Skeletal muscle tissue (tissue), 4 donors: ENCODE measurements around the gene ANKS6. TPM values are rescaled to one million over a fixed set of nuclear protein-coding genes. Genes with fewer than 3 reads are reported as not detected.

Experiments
- H3K27ac ChIP-seq: one replicate; pipeline ENCODE4 v1.7.0; 2013; ENCODE audit warnings: mild to moderate bottlenecking, low read depth, low read length, inconsistent platforms
- H3K27me3 ChIP-seq, 3 donors: one replicate each; pipeline ENCODE4 v1.7.0; 2013; ENCODE audit warnings: low read length in 3 of 3; ENCODE audit not compliant: control insufficient read depth in 3 of 3, insufficient read depth in 3 of 3
- H3K36me3 ChIP-seq, 3 donors: one replicate each; pipeline ENCODE4 v1.7.0; 2013; ENCODE audit warnings: low read length in 3 of 3; ENCODE audit not compliant: control insufficient read depth in 3 of 3, insufficient read depth in 3 of 3
- H3K4me1 ChIP-seq, 3 donors: one replicate each; pipeline ENCODE4 v1.7.0; 2013; ENCODE audit warnings: low read length in 3 of 3, mild to moderate bottlenecking in 3 of 3; ENCODE audit not compliant: control insufficient read depth in 3 of 3, insufficient read depth in 3 of 3
- H3K4me3 ChIP-seq, 3 donors: one replicate each; pipeline ENCODE4 v1.7.0; 2013; ENCODE audit warnings: low read length in 3 of 3
- H3K9ac ChIP-seq, 3 donors: one replicate each; pipeline ENCODE4 v1.7.0; 2013; ENCODE audit warnings: low read length in 3 of 3, mild to moderate bottlenecking in 3 of 3, moderate library complexity in 2 of 3, low read depth in 1 of 3
- H3K9me3 ChIP-seq, 3 donors: one replicate each; pipeline ENCODE4 v1.7.0; 2013; ENCODE audit warnings: low read length in 3 of 3; ENCODE audit not compliant: control insufficient read depth in 3 of 3
- total RNA-seq: library from RNA; depleted of rRNA; stranded (reverse); fragments of >200 nt; gene quantifications from one replicate; pipeline ENCODE4 v1.2.3, GENCODE V29; 2014
- donor health status: Osteomylitis.

ANKS6 gene
- total RNA-seq, 1 donor from 2014 or later = 5.2 TPM

DNA sequence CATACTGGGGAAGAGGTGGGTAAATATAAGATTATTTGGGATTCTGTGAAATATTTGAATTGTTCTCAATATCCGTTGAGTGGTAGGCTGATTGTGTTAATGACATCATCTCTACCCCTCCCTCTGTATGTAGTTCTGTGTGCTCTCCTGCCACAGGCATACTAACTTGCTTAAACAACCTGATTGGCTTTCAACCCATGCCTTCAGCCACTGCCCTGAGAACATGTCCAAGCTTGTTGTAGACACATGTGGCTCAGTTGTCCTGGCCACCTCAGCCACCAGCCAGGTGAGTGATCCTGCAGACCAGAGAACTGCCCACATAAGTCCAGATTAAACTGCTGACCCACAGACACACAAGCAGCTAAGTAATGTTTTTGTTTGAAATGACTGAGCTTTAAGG lies 31.1 kb downstream of the ANKS6 start:
- Histone ChIP-seq H3K4me3 (no peak overlapping the region), H3K36me3 (peaks cover 14 to 33% (median 21%) of the 10 kb centered on the region in 3 donors), H3K27ac (no peak overlapping the region), H3K4me1 (no peaks in the 10 kb centered on the region), H3K9me3 (no peaks in the 10 kb centered on the region), H3K27me3 (no peaks in the 10 kb centered on the region), H3K9ac (no peak overlapping the region)

DNA sequence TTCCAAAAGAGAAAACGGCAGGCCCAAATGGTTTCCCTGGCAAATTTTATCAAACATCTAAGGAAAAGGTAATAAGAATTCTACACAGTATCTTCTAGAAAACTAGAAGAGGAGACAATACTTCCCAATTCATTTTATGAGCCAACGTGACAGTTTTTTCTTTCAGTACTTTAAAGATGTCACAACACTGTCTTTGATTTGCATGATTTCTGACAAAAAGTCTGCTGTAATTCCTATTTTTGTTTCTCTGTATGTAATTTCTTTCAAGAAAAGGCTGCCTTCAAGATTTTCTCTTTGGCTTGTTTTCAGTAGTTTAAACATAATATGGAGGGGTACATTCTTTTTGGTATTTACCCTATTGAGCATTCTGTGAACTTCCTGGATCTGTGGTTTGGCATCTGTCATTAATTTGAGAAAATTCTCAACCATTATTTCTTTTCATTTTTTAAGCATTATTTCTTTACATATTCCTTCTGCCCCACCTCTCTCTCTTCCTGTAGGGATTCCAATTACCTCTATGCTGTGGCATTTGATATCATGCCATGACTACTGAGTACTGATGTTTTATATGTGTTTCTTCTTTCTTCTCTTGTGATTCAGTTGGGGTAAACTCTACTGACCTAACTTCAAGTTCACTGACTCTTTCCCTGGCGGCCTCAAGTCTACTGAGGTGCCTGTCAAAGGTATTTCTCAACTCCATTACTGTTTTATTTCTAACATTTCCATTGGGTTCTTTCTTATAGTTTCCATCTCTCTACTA lies 32.2 kb downstream of the ANKS6 start:
- no peak overlapping the region for H3K4me3 ChIP-seq
- no peaks in the 10 kb centered on the region for H3K9me3 ChIP-seq
- H3K27ac ChIP-seq = no peak overlapping the region
- no peak overlapping the region for H3K9ac ChIP-seq
- no peaks in the 10 kb centered on the region for H3K4me1 ChIP-seq
- peaks cover 11 to 27% (median 19%) of the 10 kb centered on the region in 3 donors for H3K36me3 ChIP-seq
- no peaks in the 10 kb centered on the region for H3K27me3 ChIP-seq

DNA sequence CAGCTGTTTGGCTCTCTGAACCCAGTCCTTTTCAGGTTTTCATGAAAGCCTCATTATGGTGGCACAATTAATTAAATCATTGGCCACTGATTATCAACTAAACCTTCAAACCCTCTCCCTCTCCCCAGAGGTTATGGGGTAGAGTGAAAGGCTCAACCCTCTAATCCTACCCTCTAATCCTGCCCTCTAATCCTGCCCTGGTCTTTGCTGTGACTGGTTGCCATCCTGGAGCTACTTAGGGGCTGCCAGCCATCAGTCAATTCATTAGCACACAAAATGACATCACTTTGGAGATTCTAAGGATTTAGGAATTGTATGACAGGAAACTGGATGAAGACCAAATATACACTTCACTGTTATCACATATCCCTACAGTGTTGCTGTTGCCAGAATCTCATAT lies 36.1 kb downstream of the ANKS6 start:
- Histone ChIP-seq H3K4me3 (no peak overlapping the region), H3K9me3 (peaks cover 0 to 3% (median 0%) of the 10 kb centered on the region in 3 donors), H3K4me1 (no peaks in the 10 kb centered on the region), H3K27ac (no peak overlapping the region), H3K27me3 (no peaks in the 10 kb centered on the region), H3K36me3 (peaks cover 10 to 26% (median 11%) of the 10 kb centered on the region in 3 donors), H3K9ac (no peak overlapping the region)

DNA sequence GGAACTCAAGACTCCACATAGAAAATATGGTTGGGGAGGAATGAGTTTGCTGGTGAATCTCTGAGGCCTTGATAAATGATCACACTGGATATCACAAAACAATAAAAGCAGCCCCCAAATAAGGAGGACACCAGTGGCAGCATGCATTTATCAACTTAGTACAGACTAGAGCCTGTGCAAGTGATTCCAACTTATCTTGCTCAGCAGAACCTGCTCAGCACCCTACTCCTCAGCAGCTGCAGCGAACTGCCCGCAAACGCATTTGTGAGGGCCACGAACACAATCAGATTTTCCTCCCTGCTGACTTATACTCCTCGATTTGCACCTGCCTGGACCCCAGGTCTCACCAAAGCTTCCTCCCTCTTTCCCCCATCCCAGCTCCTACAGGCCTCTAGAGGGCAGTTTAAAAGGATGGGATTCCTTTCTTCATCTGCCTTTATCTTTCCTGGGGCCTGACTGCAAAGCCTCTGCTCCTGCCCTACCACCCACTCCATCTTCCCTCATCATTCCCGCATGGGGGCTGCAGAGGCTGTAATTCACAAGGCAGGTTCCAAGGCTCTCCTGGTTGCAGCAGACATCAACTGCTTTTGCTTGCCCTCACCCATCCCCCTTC lies 41.2 kb downstream of the ANKS6 start:
- Histone ChIP-seq H3K9ac (no peak overlapping the region), H3K27ac (no peak overlapping the region), H3K27me3 (no peaks in the 10 kb centered on the region), H3K4me1 (no peaks in the 10 kb centered on the region), H3K36me3 (peaks cover 25 to 59% (median 29%) of the 10 kb centered on the region in 3 donors), H3K4me3 (no peak overlapping the region), H3K9me3 (peaks cover 0 to 3% (median 0%) of the 10 kb centered on the region in 3 donors)

DNA sequence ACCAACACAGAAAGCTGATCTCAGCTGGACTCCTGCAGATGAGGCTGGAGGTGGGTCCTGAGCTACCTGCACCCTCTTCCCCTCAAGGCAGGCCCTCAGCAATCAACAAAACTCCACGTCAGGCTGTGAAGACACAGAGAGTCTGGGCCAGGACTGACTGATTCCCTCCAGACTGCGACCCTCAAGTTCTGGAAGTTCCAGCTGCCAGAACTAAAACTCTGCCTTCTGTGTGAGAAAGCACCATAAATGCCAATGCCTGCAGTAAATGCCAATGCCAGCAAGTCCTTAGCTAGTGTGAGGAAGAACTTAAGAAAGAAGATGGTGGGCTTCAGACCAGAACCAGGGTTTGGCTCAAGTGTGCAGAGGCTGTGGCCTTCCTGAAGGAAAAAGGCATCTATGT lies 45.1 kb downstream of the ANKS6 start:
- peaks cover 26 to 56% (median 38%) of the 10 kb centered on the region in 3 donors for H3K36me3 ChIP-seq
- H3K4me3 ChIP-seq = no peak overlapping the region
- H3K9me3 ChIP-seq = no peaks in the 10 kb centered on the region
- no peaks in the 10 kb centered on the region for H3K27me3 ChIP-seq
- H3K27ac ChIP-seq = no peak overlapping the region
- no peaks in the 10 kb centered on the region for H3K4me1 ChIP-seq
- no peak overlapping the region for H3K9ac ChIP-seq

DNA sequence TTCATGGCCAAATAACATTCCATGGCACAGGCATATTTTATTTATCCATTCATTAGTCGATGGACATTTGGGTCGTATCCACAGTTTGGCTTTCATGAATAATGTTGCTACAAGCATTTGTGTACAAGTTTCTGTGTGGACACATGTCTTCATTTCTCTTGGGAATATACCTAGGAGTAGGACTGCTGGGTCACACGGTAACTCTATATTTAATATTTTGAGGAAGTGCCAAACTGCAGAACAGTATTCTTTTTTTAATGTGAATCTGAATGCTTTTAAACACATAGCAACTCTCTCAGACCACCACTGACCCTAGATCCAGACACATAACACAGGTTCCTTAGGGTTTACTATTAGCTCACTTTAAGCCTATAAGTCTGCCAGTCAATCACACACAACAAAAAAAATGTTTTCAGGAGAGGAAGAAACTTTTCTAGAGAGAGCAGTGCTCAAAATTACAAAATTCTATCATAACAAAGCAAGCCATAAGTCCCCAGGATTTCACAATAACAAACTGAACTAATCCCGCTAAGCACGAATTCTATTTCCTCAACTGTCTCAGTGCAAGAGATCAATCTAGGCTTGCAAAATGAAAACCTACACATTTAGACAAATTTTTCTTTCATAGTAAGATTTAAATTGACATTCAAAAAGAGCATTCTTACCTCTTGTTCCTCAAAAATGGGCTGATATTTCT lies 45.8 kb downstream of the ANKS6 start:
- Histone ChIP-seq H3K36me3 (peaks cover 19 to 49% (median 37%) of the 10 kb centered on the region in 3 donors), H3K4me3 (no peak overlapping the region), H3K9me3 (no peaks in the 10 kb centered on the region), H3K27me3 (no peaks in the 10 kb centered on the region), H3K27ac (no peak overlapping the region), H3K9ac (no peak overlapping the region), H3K4me1 (no peaks in the 10 kb centered on the region)

DNA sequence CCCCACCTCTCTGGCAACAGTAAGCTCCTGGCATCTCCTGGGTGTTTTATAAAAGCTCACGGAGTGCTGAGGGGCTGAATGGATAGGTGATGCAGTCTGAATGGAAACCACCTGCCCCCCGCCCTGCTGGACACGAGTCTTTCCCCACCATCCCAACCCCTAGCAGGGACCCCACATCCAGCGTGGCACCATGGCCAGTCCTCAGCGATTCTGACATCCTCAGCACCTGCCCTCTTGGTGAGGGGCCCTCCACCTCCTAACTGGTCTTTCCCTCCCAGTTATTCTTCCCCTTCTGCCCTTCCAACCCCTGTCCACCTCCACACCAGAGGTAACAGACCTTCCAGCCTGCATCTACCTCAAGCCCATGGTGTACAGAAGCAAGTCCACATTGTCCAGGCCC lies 48.9 kb downstream of the ANKS6 start:
- no peaks in the 10 kb centered on the region for H3K9me3 ChIP-seq
- H3K27me3 ChIP-seq = no peaks in the 10 kb centered on the region
- no peak overlapping the region for H3K4me3 ChIP-seq
- H3K9ac ChIP-seq = no peak overlapping the region
- no peaks in the 10 kb centered on the region for H3K4me1 ChIP-seq
- H3K36me3 ChIP-seq = peaks cover 10 to 36% (median 31%) of the 10 kb centered on the region in 3 donors
- H3K27ac ChIP-seq = no peak overlapping the region

DNA sequence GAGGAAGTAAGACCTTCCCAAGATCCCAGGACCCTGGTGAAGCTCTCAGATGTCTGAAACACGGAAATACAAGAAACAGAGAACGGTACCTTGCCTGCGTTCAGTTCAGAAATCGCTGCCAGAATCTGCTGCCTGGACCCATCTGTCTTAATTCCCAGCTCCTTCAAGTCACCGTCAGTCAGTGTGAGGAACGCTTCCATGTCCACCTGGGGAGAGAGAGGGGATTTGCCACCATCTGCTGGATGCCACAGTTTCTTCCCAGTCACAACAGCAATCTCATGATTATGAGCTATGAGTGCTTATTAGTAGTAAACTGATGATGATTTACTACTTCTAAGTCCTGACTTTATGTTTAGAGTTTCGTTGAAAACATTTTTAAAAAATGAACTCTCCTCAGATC lies 50.9 kb downstream of the ANKS6 start:
- Histone ChIP-seq H3K27me3 (no peaks in the 10 kb centered on the region), H3K9ac (no peak overlapping the region), H3K27ac (no peak overlapping the region), H3K4me3 (no peak overlapping the region), H3K9me3 (no peaks in the 10 kb centered on the region), H3K4me1 (no peaks in the 10 kb centered on the region), H3K36me3 (peaks cover 8 to 28% (median 18%) of the 10 kb centered on the region in 3 donors)

DNA sequence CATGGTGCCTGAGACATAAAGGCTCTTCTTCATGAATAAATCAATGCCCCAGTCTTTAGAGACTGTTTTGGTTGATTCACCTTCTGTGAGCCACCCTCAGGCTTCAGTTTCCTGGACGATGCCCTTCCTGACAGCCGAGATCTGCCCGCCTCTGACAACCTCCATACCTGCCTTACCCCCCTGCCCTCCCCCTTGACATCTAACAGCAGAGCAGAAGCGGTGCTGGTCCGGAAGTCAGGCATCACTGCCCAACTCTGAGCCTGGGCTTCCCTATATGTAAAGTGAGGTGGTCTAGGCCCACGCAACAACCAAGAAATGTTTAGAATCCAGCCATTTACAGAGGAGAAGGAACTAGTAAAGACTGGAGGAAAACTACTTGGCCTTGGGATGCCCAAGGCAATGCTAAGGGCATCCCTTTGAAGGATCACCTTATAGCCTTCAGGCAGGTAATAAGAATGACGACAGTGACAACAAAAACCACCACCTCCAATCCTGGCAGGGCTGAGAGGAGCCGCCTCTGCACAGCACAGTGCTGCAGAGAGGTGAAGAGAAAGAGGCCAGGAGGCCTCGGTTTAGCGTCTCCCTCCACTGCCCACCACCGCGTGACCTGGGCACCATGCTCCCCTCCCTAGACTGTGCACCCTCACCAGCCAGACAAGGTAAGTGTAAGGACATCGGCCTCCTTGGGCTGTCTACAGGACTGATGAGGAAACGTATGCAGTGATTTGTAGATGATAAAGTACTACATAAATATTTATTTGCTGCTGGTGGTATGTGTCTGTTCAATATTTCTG lies 52.3 kb downstream of the ANKS6 start:
- no peaks in the 10 kb centered on the region for H3K9me3 ChIP-seq
- no peak overlapping the region for H3K9ac ChIP-seq
- no peaks in the 10 kb centered on the region for H3K4me1 ChIP-seq
- H3K4me3 ChIP-seq = no peak overlapping the region
- H3K27ac ChIP-seq = no peak overlapping the region
- peaks cover 8 to 21% (median 9%) of the 10 kb centered on the region in 3 donors for H3K36me3 ChIP-seq
- no peaks in the 10 kb centered on the region for H3K27me3 ChIP-seq
